Measurements from ENCODE around the gene ADAM12.
A peak's percentile ranks its signal among the peaks of the same experiment; 100 is the strongest.

ADAM12 gene

DNA sequence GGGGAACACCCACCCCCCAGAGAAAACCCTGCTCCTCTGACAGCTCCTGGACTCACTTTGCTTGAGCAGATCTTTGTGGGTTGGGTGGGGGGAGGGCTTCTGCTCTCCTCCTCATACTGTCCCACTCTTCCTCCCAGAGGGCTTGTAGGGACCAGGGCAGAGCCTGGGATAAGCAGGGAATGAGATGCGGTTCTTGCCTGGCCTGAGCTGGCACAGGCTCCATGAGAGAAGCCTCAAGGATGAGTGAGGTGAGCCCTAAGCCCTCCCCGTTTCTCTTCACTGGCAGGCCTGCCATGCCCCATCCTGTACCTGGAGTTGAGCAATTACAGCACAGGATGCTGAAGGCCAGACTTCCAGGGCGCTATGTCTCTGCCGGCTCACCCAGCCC lies 134.7 kb downstream of the ADAM12 start:
- ATAC-seq = peak; percentile 81
- TF ChIP-seq, protein P1, sequence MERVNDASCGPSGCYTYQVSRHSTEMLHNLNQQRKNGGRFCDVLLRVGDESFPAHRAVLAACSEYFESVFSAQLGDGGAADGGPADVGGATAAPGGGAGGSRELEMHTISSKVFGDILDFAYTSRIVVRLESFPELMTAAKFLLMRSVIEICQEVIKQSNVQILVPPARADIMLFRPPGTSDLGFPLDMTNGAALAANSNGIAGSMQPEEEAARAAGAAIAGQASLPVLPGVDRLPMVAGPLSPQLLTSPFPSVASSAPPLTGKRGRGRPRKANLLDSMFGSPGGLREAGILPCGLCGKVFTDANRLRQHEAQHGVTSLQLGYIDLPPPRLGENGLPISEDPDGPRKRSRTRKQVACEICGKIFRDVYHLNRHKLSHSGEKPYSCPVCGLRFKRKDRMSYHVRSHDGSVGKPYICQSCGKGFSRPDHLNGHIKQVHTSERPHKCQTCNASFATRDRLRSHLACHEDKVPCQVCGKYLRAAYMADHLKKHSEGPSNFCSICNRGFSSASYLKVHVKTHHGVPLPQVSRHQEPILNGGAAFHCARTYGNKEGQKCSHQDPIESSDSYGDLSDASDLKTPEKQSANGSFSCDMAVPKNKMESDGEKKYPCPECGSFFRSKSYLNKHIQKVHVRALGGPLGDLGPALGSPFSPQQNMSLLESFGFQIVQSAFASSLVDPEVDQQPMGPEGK (CRISPR knock-in tag; IDR thresholded peaks at IDR 0.05; ENCODE audit: borderline replicate concordance) = no peak
- TF ChIP-seq ZNF565 (CRISPR knock-in tag; conservative IDR thresholded peaks at IDR 0.05; ENCODE audit: low read depth) (no peak), ZFP30 (CRISPR knock-in tag; IDR thresholded peaks at IDR 0.05) (no peak), TOX (CRISPR knock-in tag; IDR thresholded peaks at IDR 0.05; ENCODE audit: borderline replicate concordance) (no peak)

DNA sequence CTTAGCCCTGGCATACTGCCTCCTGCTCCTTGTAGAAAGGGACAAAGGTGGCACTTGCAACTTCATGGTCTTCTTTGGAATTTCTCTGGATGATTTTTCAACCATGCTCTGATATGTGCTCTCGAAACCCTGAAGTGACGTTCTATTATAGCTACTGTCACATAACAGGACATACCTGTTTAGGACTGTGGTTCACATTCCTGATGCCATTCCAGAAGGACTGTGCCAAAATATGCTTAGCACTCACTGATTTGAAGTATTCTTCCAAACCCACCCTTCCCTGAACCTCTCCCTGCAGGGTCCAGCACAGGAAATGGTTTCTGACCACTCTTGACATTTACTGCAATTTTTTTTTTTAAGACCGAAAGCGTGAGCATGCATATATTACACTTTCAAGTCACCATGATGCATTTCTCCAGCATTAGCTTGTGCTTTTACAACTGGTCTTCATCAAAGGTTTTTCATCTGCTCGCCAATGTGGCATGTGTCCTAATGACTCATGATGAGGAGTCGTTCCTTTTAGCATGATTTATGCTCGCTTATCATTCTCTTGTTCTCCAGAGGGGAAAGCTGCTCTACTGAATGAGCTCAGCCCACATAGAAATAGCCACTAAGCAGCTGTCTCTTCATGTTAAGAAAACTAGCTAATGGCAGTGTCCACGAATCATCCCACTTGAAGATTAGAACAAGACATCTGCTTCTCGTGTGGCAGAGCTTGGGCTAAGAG lies 135.2 kb downstream of the ADAM12 start:
- ATAC-seq = peak; percentile 93
- TF ChIP-seq PPARA (CRISPR knock-in tag; IDR thresholded peaks at IDR 0.05; ENCODE audit: borderline replicate concordance) (no peak), ESRRG (CRISPR knock-in tag; IDR thresholded peaks at IDR 0.05) (no peak), ZNF8 (CRISPR knock-in tag; IDR thresholded peaks at IDR 0.05) (no peak), TCF4 (CRISPR knock-in tag; IDR thresholded peaks at IDR 0.05; ENCODE audit: borderline replicate concordance) (no peak), ZFP30 (CRISPR knock-in tag; IDR thresholded peaks at IDR 0.05) (no peak), GLIS3 (CRISPR knock-in tag; IDR thresholded peaks at IDR 0.05) (no peak; the same call in 1 of the 2 replicates), RARB (CRISPR knock-in tag; IDR thresholded peaks at IDR 0.05) (0 out of 2 replicates have a peak, but pooled peaks have one; percentile 41), ZFP3 (CRISPR knock-in tag; IDR thresholded peaks at IDR 0.05) (peak; percentile 45; the same call in 1 of the 2 replicates), BACH2 (CRISPR knock-in tag; IDR thresholded peaks at IDR 0.05; ENCODE audit: borderline replicate concordance) (no peak), ZNF565 (CRISPR knock-in tag; conservative IDR thresholded peaks at IDR 0.05; ENCODE audit: low read depth) (no peak), CSDC2 (CRISPR knock-in tag; IDR thresholded peaks at IDR 0.05) (peak; percentile 51), ZNF70 (CRISPR knock-in tag; IDR thresholded peaks at IDR 0.05) (no peak), ZC3H10 (CRISPR knock-in tag; IDR thresholded peaks at IDR 0.05) (peak; percentile 71; the same call in 1 of the 2 replicates), ISL1 (CRISPR knock-in tag; IDR thresholded peaks at IDR 0.05) (peak; percentile 94), TOX (CRISPR knock-in tag; IDR thresholded peaks at IDR 0.05; ENCODE audit: borderline replicate concordance) (peak; percentile 97), SNAI2 (CRISPR knock-in tag; IDR thresholded peaks at IDR 0.05) (no peak), OSR1 (CRISPR knock-in tag; IDR thresholded peaks at IDR 0.05) (no peak), ARNTL (CRISPR knock-in tag; IDR thresholded peaks at IDR 0.05; ENCODE audit: borderline replicate concordance, low read depth) (no peak)
- TF ChIP-seq, protein P2, sequence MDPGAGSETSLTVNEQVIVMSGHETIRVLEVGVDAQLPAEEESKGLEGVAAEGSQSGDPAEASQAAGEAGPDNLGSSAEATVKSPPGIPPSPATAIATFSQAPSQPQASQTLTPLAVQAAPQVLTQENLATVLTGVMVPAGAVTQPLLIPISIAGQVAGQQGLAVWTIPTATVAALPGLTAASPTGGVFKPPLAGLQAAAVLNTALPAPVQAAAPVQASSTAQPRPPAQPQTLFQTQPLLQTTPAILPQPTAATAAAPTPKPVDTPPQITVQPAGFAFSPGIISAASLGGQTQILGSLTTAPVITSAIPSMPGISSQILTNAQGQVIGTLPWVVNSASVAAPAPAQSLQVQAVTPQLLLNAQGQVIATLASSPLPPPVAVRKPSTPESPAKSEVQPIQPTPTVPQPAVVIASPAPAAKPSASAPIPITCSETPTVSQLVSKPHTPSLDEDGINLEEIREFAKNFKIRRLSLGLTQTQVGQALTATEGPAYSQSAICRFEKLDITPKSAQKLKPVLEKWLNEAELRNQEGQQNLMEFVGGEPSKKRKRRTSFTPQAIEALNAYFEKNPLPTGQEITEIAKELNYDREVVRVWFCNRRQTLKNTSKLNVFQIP (CRISPR knock-in tag; IDR thresholded peaks at IDR 0.05; ENCODE audit: borderline replicate concordance, low read depth) = no peak
- TF ChIP-seq, protein P3, sequence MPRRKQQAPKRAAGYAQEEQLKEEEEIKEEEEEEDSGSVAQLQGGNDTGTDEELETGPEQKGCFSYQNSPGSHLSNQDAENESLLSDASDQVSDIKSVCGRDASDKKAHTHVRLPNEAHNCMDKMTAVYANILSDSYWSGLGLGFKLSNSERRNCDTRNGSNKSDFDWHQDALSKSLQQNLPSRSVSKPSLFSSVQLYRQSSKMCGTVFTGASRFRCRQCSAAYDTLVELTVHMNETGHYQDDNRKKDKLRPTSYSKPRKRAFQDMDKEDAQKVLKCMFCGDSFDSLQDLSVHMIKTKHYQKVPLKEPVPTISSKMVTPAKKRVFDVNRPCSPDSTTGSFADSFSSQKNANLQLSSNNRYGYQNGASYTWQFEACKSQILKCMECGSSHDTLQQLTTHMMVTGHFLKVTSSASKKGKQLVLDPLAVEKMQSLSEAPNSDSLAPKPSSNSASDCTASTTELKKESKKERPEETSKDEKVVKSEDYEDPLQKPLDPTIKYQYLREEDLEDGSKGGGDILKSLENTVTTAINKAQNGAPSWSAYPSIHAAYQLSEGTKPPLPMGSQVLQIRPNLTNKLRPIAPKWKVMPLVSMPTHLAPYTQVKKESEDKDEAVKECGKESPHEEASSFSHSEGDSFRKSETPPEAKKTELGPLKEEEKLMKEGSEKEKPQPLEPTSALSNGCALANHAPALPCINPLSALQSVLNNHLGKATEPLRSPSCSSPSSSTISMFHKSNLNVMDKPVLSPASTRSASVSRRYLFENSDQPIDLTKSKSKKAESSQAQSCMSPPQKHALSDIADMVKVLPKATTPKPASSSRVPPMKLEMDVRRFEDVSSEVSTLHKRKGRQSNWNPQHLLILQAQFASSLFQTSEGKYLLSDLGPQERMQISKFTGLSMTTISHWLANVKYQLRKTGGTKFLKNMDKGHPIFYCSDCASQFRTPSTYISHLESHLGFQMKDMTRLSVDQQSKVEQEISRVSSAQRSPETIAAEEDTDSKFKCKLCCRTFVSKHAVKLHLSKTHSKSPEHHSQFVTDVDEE (CRISPR knock-in tag; IDR thresholded peaks at IDR 0.05) = no peak
- TF ChIP-seq, protein P4, sequence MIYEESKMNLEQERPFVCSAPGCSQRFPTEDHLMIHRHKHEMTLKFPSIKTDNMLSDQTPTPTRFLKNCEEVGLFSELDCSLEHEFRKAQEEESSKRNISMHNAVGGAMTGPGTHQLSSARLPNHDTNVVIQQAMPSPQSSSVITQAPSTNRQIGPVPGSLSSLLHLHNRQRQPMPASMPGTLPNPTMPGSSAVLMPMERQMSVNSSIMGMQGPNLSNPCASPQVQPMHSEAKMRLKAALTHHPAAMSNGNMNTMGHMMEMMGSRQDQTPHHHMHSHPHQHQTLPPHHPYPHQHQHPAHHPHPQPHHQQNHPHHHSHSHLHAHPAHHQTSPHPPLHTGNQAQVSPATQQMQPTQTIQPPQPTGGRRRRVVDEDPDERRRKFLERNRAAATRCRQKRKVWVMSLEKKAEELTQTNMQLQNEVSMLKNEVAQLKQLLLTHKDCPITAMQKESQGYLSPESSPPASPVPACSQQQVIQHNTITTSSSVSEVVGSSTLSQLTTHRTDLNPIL (CRISPR knock-in tag; IDR thresholded peaks at IDR 0.05; ENCODE audit: low read depth) = peak; percentile 81
- TF ChIP-seq, protein P5, sequence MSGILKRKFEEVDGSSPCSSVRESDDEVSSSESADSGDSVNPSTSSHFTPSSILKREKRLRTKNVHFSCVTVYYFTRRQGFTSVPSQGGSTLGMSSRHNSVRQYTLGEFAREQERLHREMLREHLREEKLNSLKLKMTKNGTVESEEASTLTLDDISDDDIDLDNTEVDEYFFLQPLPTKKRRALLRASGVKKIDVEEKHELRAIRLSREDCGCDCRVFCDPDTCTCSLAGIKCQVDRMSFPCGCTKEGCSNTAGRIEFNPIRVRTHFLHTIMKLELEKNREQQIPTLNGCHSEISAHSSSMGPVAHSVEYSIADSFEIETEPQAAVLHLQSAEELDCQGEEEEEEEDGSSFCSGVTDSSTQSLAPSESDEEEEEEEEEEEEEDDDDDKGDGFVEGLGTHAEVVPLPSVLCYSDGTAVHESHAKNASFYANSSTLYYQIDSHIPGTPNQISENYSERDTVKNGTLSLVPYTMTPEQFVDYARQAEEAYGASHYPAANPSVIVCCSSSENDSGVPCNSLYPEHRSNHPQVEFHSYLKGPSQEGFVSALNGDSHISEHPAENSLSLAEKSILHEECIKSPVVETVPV (CRISPR knock-in tag; IDR thresholded peaks at IDR 0.05) = no peak; the same call in 1 of the 2 replicates
- TF ChIP-seq, protein P1 (CRISPR knock-in tag; IDR thresholded peaks at IDR 0.05; ENCODE audit: borderline replicate concordance) = 0 out of 2 replicates have a peak, but pooled peaks have one; percentile 71
